H1 (cell line): ENCODE results near the gene IL21. TPM values are rescaled to one million over a fixed set of nuclear protein-coding genes. Genes with fewer than 3 reads are reported as not detected.

ENCODE experiments used
- ASH2L ChIP-seq: fragments of 200-600, 300-600 bp; sonication (generic); IDR thresholded peaks from one replicate; pipeline ENCODE4 v1.7.1; 2017; ENCODE audit warnings: low read length
- HDAC6 ChIP-seq: IDR thresholded peaks from one replicate; pipeline ENCODE4 v1.7.1; 2012; ENCODE audit warnings: low read depth, mild to moderate bottlenecking, inconsistent platforms, low read length, moderate library complexity
- KDM1A ChIP-seq: fragments of 200-600, 300-600 bp; sonication (generic); IDR thresholded peaks from 2 replicates; pipeline ENCODE4 v1.7.1; 2016; ENCODE audit warnings: mild to moderate bottlenecking, low read length, borderline replicate concordance
- RXRA ChIP-seq: IDR thresholded peaks from 2 replicates; pipeline ENCODE4 v1.6.1; 2011; ENCODE audit warnings: low read depth, mild to moderate bottlenecking, low read length, moderate library complexity; ENCODE audit not compliant: insufficient read depth
- TAF1 ChIP-seq: IDR thresholded peaks from 2 replicates; pipeline ENCODE4 v1.6.1; 2011; ENCODE audit warnings: mild to moderate bottlenecking, low read depth, low read length
- polyA plus RNA-seq, 7 experiments: library from polyadenylated mRNA; depleted of rRNA in 3 of 7; stranded (reverse) in 5 of 7; unstranded in 2 of 7; fragments of >200 nt in 5 of 7; fragments of 200-250 nt in 2 of 7; gene quantifications; 1 replicate in 5 of 7; 2 replicates in 1 of 7; 4 replicates in 1 of 7; pipeline versions ENCODE4 v1.2.1 to v1.2.3, GENCODE V29; 2011 to 2013; ENCODE audit warnings: missing spikeins in 2 of 7, mixed read lengths in 2 of 7
- total RNA-seq: library from RNA; stranded (reverse); fragmentation: NEBNext Ultra II Directional; extraction: Animal tissue kit (Norgen Biotek cat#: 25700); gene quantifications from 2 replicates; pipeline ENCODE4 v1.2.1, GENCODE V29; 2021

Gene IL21
- total and polyA plus RNA-seq, 2 of the 8 experiments (the other 6 are each of a cell fraction or from before 2014, with no cell fraction given): not detected

DNA sequence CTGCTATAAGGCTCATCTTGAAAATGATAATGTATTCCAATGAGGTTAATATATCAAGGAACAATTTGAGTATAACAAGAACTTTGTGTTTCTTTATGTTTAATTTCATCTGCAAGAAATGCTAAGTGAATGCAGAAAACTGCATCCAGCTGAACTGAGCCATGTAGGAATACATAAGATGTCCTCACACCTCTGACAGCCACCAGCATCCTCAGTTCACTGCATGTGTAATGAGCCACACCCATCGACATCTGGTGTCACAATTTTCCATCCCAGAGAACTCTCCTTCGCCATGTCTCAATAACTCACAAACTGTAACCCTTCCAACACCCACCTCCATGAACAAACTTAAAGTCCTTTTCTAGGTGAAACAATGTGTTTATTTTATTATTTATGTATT, 3.3 kb upstream of the IL21 start (continued):
- TF ChIP-seq HDAC6 (no peak), ASH2L (no peak), TAF1 (no peak), RXRA (no peak), KDM1A (no peak)
